KOPT-K1 (cell line): ENCODE results near the gene GNAO1.

ENCODE experiments used
- H3K27ac ChIP-seq: fragments of 200-600 bp; sonication (generic); 2 replicates; pipeline ENCODE4 v1.5.1; 2016; ENCODE audit warnings: antibody characterized with exemption, mild to moderate bottlenecking, low read depth, low read length; ENCODE audit not compliant: poor library complexity, severe bottlenecking
- H3K36me3 ChIP-seq: fragments of 200-600 bp; sonication (generic); 2 replicates; pipeline ENCODE4 v1.5.1; 2017; ENCODE audit warnings: antibody characterized with exemption, mild to moderate bottlenecking, low read length, moderate library complexity; ENCODE audit not compliant: insufficient read depth
- H3K9me3 ChIP-seq: fragments of 200-600 bp; sonication (generic); 2 replicates; pipeline ENCODE4 v1.5.1; 2017; ENCODE audit warnings: antibody characterized with exemption, low read length, mild to moderate bottlenecking; ENCODE audit not compliant: insufficient read depth, poor library complexity, severe bottlenecking

GNAO1 gene

DNA sequence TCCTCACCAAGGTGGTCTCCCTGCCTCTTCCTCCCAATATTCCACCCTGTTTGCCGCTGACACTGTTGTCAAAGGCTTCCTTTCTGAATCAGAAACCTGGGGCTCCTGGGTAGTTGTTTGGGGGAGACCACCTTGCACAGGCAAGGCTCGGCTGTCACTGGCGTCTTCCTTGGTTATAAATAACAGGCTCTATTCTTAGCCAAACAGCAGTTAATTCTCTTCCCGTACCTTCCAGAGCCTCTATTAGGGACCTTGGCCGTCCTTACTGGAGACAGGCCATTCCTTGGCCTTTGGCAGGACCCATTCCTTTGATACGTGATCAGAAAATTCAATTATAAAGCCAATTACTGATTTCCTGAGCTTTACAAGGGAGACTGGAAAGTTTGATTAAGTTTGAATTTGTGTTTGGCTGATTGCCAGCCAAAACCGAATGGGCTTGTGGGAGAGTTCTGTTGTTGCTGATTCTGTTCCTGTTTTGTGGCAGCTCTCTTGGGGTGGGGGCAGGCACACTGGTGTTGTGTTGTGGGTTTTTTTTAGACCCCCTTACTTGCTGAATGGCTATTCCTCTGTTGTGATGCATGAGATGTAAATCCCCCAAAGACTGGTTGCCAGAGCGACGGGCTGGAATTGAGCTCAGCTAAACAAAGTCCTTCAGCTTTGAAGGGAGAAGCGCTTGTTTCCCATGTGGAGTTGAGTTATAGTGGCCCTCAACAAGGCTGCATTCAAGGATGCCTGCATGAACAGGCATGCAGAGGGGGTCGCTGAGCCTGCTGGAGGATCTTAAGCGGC, 104.6 kb downstream of the GNAO1 start:
- Histone ChIP-seq H3K27ac (no peak overlapping the region), H3K9me3 (no peaks in the 10 kb centered on the region), H3K36me3 (no peaks in the 10 kb centered on the region)

DNA sequence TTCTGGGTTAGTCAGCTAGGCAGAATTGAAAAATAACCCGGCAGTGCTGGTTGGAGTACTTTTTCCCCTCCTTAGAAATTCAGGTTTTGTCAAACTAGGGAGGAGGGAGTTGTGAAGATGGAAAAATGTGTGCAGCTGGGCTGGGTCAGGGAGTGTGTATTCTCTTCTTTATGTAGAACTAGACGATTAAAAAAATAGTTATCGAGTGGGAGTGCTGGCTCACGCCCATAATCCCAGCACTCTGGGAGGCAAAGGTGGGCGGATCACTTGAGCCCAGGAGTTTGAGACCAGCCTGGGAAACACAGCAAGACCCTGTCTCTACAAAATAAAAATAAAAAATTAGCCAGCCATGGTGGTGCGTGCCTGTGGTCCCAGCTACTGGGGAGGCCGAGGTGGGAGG, 106.4 kb downstream of the GNAO1 start:
- Histone ChIP-seq H3K9me3 (no peaks in the 10 kb centered on the region), H3K36me3 (no peaks in the 10 kb centered on the region), H3K27ac (no peak overlapping the region)

DNA sequence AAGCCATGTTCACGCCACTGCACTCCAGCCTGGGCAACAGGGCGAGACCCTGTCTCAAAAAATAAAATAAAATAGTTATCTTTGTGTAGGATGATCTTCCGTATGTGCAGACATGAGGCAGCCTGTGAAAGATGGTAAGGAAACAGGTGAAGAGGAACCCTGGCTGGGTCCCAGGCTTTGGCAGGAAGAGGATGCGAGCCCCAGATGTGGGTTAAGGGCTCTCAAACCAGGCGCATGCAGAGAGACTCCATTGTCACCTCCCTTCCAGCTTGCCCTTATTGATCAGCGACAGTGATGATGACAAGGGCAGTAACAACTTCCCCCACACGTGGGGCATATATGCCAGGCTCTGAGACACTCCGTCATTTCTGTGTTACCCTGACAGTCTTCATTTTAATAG, 106.8 kb downstream of the GNAO1 start:
- H3K9me3 ChIP-seq, result no peaks in the 10 kb centered on the region
- no peak overlapping the region for H3K27ac ChIP-seq

DNA sequence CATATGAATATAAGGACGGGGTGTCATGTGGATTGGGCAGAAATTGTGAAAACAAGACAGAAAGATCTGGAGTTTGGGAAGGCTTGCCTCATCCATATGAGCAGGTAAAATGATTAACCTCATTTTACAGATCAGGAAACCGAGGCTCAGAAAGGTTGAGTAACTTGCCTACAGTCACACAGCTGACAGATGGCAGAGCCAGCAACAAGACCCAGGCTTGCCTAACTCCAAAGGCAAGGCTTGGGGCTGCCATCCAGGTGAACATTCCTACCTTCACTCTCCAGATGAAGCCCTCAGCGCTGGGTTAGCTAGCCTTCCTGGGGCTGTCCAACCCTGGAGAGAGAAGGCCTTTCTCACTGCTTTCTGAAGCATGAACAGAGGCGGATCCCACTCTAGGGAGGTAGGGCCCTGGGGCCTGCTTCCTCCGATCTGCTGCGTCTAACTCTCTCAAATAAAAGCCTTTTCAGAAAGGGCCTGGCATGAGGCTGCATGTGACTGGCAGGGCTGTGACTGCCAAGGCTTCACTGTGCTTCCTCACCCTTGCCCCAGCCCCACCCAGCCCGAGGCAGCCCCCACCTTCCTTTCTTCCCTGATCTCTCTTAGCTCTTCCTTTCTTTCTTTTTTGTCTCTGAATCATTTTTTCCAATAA, 107.8 kb downstream of the GNAO1 start:
- Histone ChIP-seq H3K36me3 (no peaks in the 10 kb centered on the region), H3K9me3 (no peaks in the 10 kb centered on the region), H3K27ac (no peak overlapping the region)

More for the DNA sequence above, 106.8 kb downstream of the GNAO1 start:
- no peaks in the 10 kb centered on the region for H3K36me3 ChIP-seq

DNA sequence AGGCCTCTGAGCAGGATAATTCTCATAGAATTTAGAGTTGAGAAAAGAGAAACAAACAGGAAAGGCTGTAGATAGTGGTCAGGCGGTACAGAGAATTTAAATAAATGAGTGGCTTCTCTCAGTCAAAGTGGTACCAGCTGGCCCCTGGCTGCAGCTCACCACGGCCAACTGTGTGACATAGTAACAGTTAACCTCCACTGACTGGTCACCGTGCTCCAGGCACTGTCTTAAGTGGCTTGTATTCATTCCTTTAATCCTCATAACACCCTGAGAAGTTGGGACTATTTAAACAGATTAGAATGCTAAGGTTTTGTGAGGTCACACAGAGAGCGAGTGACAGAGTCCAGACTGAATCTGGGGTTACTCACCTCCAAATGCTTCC, 108.9 kb downstream of the GNAO1 start:
- no peak overlapping the region for H3K27ac ChIP-seq

DNA sequence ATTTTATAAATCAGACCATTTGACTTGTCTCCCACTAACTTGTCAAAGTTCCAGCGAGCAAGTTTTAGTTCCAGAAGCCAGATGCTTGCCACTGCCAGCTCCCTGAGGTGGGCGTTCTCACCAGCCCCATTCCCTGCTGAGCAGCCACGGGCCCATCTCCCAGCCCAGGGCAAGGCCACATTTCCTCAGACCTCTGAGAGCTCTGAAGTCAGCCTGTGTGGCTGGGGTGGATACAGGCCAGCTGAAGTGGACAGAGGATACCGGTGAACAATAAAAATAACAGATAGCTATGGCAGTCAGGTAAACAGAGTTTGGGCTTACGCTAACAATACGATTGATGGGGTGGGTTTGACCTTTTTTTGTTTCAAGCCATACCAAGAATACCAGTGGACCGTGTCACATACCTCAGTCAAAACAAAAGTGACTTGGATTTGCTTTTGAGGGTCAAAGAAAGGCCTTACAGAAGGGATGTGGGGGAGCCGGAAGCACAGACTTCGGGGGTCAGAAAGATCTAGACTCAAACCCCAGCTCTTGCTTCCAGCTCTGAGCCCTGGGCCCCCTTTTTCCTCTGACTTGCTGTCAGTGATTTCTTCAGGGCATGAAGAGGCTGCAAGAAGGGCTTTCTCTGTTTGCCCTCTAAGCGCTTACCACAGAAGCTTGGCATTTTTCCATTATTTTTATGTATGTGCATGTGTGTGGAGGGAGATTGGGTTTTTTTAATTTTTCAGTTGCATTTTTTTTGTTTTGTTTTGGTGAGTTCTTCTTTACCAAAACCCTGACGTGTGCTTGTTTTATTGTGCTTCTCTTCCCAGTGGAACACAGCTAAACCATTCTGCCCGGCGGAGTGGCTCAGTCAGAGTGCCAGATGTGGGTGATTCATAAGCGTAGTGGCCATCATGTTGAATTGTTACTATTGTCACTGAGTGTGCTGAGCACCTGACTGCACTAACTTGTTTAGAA, 109.9 kb downstream of the GNAO1 start:
- no peak overlapping the region for H3K27ac ChIP-seq
- no peaks in the 10 kb centered on the region for H3K36me3 ChIP-seq

More for the DNA sequence above, 108.9 kb downstream of the GNAO1 start:
- no peaks in the 10 kb centered on the region for H3K9me3 ChIP-seq
- no peaks in the 10 kb centered on the region for H3K36me3 ChIP-seq

DNA sequence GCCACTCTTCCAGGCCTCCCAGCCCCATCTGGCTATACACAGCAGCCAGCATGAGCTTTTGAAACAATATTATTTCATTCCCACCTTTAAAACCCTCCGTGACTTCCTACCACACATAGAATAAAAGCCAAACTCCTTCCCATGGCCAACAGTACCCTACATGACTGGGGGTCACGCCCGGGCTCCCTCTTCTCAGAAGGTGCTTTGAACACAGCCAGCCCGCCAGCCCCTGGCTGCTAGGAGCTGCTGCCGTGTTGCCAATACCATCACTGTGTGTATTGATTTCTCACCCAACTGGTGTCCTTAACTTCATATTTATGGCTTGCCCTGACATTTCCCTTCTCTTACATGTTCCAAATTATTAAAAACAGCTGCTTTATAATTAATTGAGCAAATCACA, 111.2 kb downstream of the GNAO1 start:
- Histone ChIP-seq H3K27ac (no peak overlapping the region), H3K9me3 (no peaks in the 10 kb centered on the region)

More for the DNA sequence above, 109.9 kb downstream of the GNAO1 start:
- H3K9me3 ChIP-seq, result no peaks in the 10 kb centered on the region

DNA sequence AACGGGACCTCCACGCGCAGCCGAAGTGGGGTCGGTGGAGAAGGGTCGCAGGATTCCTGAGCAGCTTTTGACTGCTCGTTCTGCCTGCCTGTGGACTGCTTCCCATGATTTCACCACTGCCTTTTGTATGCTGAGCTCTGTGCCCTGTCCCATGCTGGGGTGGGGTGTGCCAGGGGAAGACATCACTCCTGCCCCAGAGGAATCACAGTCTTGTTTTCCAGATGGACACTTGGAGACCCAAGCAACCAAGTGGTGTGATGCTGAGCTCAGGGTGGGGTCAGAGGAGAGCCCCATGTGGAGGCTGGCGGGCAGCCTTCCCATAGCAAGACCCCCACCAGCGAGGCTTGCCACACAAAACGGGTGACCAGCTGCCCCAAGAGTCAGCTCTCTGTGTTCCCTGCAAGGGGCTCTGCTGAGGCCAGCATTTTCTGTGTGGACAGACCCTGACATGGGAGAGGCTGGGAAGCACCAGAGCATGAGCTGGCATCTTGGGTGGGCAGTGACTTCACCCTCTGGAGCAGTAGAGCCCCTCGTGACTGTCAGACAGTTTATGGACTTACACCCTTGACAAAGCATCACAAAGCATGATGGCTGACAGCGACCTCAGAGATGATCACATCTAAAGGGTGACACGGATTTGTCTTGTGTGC, 111.9 kb downstream of the GNAO1 start:
- Histone ChIP-seq H3K36me3 (no peaks in the 10 kb centered on the region), H3K9me3 (no peaks in the 10 kb centered on the region)

More for the DNA sequence above, 111.2 kb downstream of the GNAO1 start:
- H3K36me3 ChIP-seq, result no peaks in the 10 kb centered on the region

DNA sequence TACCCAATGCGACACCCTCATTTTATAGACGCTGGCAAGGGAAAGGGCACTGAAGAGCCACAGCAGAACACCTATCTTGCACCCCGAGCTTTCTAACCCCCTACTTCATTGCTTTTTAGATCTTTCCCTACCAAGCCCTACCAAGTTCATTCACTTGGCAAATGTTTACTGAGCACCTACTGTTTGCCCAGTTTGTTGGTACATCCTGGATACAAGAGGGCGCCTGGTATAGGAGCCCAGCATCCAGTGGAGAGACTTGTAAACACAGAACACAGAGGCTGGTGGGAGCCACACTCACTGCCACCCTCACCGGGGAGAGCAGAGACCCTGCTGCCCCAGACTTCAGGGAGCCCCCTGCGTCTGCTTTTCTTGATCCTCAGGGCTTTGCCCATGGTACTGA, 112.6 kb downstream of the GNAO1 start:
- no peak overlapping the region for H3K27ac ChIP-seq
- H3K36me3 ChIP-seq, result no peaks in the 10 kb centered on the region
- H3K9me3 ChIP-seq, result no peaks in the 10 kb centered on the region

More for the DNA sequence above, 111.9 kb downstream of the GNAO1 start:
- no peak overlapping the region for H3K27ac ChIP-seq

DNA sequence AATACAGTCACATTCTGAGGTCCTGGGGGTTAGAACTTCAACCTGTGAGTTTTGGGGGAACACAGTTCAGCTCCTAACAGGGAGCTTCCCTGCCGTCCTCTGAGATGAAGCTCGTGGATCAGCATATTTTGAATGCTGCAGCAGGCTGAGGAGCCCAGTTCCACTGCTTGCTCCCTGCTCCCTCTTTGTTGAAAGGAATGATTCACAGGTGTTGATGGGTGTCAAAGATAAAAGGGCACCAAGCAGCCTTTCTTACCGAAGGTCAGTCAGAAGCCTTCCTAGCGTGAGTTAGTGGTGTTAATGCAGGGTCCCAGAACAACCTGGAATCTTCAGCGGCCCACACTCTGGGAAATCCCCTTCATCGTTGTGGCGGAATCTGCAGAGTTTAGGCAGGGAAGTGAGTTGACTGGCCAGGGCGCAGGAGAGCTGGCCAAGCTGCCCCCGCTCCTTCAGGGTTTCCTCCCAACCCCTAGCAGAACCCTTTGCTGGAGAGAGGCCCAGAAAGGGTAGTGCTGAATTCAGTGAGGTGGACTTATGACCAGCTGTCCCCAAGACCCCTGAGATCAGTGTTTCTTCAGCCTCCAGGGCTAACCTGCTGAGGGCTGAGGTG, 114.8 kb downstream of the GNAO1 start:
- H3K27ac ChIP-seq, result no peak overlapping the region
- no peaks in the 10 kb centered on the region for H3K9me3 ChIP-seq
- no peaks in the 10 kb centered on the region for H3K36me3 ChIP-seq

DNA sequence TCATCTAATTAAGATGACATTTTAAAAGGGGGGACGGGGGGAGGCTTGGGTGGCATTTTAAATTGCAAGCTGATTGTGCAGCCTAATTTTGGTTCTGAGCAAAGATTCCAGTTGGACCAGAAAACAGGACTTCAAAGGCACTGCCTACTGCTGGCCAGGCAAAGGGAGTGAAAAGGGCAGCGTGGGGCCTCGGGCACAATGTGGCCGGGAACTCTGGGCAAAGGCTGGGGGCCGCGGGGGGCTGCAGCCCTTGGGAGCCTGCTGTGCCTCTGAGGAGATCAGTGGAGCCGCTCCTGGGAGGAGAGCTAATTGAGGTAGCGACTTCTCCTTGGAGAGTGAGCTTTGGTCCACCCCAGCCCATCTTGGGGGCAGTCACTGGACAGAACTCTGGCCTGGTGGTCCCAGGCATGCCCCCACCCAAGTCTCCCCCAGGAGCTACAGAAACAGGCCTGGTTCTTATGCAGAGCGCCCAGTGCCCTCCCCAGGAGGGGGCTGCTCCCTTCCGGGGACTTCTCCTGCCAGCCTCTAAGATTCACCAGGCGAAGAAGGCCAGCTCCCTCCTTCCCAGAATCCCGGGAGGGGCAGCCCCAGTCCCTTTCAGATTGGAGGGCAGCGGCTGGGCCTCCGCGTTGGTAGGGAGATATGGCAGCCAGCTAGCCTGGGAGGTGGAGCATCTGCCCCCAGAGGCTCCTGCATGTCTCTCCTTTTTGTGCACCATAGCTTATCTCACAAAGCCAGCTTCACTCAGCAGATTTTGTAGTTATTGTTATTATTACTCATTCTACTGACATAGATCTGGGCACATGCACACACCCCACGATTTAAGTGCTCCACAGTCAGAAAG, 115.6 kb downstream of the GNAO1 start:
- Histone ChIP-seq H3K27ac (no peak overlapping the region), H3K36me3 (no peaks in the 10 kb centered on the region), H3K9me3 (no peaks in the 10 kb centered on the region)

DNA sequence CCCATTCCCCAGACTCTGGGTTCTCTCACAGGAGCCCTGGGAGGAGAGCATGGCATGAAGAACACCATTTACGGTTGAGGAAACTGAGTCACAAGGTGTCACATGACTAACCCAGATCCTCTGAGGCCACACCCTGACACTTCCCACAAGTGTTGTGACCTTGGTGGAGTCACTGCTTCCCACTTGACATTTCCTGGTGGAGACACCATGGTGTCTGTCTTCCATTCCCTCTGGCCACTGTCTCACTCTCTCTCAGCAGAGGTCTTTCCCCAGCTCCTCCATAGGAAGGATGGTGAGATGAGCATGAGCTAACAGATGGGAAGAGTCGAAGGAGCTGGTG, 116.2 kb downstream of the GNAO1 start:
- Histone ChIP-seq H3K27ac (no peak overlapping the region), H3K36me3 (no peaks in the 10 kb centered on the region), H3K9me3 (no peaks in the 10 kb centered on the region)

DNA sequence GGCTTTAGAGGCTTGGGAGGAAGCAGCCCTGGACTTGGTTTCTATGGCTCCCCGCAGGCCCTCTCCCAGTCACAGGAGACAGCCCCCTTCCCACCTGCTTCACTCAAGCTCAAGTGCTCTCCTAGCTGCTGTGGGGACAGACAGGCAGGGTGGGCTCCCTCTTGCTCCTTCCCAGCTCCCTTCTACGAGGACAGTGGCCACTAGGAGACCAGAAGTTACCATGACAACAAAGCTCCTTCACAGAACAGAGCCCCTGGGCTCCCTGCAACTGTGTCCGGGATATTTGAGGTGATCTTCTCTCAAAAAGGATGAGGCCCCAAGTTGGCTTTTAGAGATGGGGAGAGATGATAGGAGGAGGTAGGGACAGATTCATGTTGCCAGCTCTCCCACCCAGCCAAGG, 117.7 kb downstream of the GNAO1 start:
- no peaks in the 10 kb centered on the region for H3K9me3 ChIP-seq
- no peak overlapping the region for H3K27ac ChIP-seq
- H3K36me3 ChIP-seq, result no peaks in the 10 kb centered on the region

DNA sequence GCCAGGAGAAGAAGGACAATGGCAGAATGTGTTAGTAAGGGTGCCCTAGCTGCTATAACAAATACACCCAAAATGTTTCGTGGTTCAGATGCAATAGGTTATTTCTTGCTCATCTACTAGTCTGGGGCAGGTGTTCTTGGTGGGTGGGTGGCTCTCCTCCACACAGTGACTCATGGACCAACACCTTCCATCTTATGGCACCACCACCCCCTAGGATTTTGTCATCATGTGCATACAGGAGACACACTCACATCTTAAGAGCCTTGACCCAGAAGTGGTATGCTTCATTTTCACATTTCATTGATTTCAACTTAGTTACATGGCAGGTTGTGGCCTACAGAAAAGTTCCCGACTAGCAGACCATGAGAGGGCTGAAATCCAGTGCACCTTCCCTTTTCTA, 119.4 kb downstream of the GNAO1 start:
- Histone ChIP-seq H3K9me3 (no peaks in the 10 kb centered on the region), H3K36me3 (no peaks in the 10 kb centered on the region)

More for the DNA sequence above, 119.4 kb downstream of the GNAO1 start:
- no peak overlapping the region for H3K27ac ChIP-seq
